Measurements from ENCODE around the gene PCSK6.

The PCSK6 gene

GRCh38 chr15:101504866-101505609, 15.5 kb upstream of the PCSK6 start:
- Histone ChIP-seq H3K4me1 (ENCODE audit: control insufficient read depth in 1 of 2, insufficient read depth in 2 of 2, low read length in 2 of 2) (peaks cover 7 to 22% of the 10 kb centered on the region in 2 donors), H3K36me3 (ENCODE audit: control insufficient read depth in 1 of 2, insufficient read depth in 2 of 2, low read length in 2 of 2) (no peaks in the 10 kb centered on the region), H3K27me3 (ENCODE audit: low read depth, low read length) (no peaks in the 10 kb centered on the region), H3K4me3 (ENCODE audit: low read depth in 1 of 2, low read length in 2 of 2) (no peak overlapping the region), H3K27ac (ENCODE audit: low read length) (no peak overlapping the region), H3K9me3 (ENCODE audit: control insufficient read depth in 1 of 2, low read length in 2 of 2) (no peaks in the 10 kb centered on the region)

GRCh38 chr15:101504373-101504772, 14.9 kb upstream of the PCSK6 start:
- H3K36me3 ChIP-seq (ENCODE audit: control insufficient read depth in 1 of 2, insufficient read depth in 2 of 2, low read length in 2 of 2), result no peaks in the 10 kb centered on the region
- no peaks in the 10 kb centered on the region for H3K27me3 ChIP-seq (ENCODE audit: low read depth, low read length)
- no peaks in the 10 kb centered on the region for H3K9me3 ChIP-seq (ENCODE audit: control insufficient read depth in 1 of 2, low read length in 2 of 2)
- H3K27ac ChIP-seq (ENCODE audit: low read length), result no peak overlapping the region
- H3K4me3 ChIP-seq (ENCODE audit: low read depth in 1 of 2, low read length in 2 of 2), result no peak overlapping the region
- peaks cover 8 to 27% of the 10 kb centered on the region in 2 donors for H3K4me1 ChIP-seq (ENCODE audit: control insufficient read depth in 1 of 2, insufficient read depth in 2 of 2, low read length in 2 of 2)

- H3K4me1 ChIP-seq (ENCODE audit: control insufficient read depth in 1 of 2, insufficient read depth in 2 of 2, low read length in 2 of 2), result peaks cover 8 to 27% of the 10 kb centered on the region in 2 donors
- no peaks in the 10 kb centered on the region for H3K27me3 ChIP-seq (ENCODE audit: low read depth, low read length)
- H3K36me3 ChIP-seq (ENCODE audit: control insufficient read depth in 1 of 2, insufficient read depth in 2 of 2, low read length in 2 of 2), result no peaks in the 10 kb centered on the region
- H3K9me3 ChIP-seq (ENCODE audit: control insufficient read depth in 1 of 2, low read length in 2 of 2), result no peaks in the 10 kb centered on the region
- no peak overlapping the region for H3K4me3 ChIP-seq (ENCODE audit: low read depth in 1 of 2, low read length in 2 of 2)
- no peak overlapping the region for H3K27ac ChIP-seq (ENCODE audit: low read length)
Observed at GRCh38 chr15:101503296-101503599, 13.7 kb upstream of the PCSK6 start.

DNA sequence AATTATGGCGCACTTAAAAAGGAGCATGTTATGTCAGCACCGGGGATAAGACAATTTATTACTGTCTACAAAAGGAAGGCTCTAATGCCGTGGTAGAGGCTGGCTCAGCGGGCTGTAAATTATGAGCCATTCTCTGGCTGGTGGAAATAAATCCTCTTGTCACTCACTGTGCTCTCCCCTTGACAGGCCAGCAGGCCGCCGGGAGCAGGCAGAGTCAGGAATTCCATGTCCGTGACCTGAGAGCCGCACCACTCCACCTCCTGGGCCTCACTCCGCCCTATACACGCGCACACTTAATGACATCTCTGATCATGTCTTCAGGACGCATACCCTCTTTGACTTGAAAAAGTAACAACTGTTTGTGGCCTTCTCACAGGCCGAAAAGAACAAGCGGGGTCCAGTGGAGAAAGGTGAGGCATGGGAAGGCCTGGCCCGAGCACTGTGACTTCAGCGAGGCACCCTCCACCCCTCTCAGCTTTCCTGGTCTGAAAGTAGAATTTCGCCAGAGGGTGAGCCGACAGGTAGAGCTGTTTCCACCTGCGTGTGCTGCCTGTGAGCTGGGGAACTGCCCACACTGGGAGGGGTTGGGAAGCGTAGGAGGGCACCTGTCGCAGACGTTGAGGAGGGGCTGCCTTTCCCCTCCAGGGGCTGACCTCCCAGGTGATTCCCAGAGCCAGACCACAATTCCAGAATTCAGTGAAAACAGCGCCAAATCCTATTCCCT, 13.2 kb upstream of the PCSK6 start:
- Histone ChIP-seq H3K4me3 (ENCODE audit: low read depth in 1 of 2, low read length in 2 of 2) (no peak overlapping the region), H3K9me3 (ENCODE audit: control insufficient read depth in 1 of 2, low read length in 2 of 2) (no peaks in the 10 kb centered on the region), H3K27ac (ENCODE audit: low read length) (no peak overlapping the region), H3K27me3 (ENCODE audit: low read depth, low read length) (no peaks in the 10 kb centered on the region), H3K36me3 (ENCODE audit: control insufficient read depth in 1 of 2, insufficient read depth in 2 of 2, low read length in 2 of 2) (no peaks in the 10 kb centered on the region), H3K4me1 (ENCODE audit: control insufficient read depth in 1 of 2, insufficient read depth in 2 of 2, low read length in 2 of 2) (peaks cover 8 to 27% of the 10 kb centered on the region in 2 donors)

GRCh38 chr15:101501703-101502373, 12.3 kb upstream of the PCSK6 start:
- peaks cover 8 to 27% of the 10 kb centered on the region in 2 donors for H3K4me1 ChIP-seq (ENCODE audit: control insufficient read depth in 1 of 2, insufficient read depth in 2 of 2, low read length in 2 of 2)
- peak overlapping the region; percentile 7 to 21 for H3K4me3 ChIP-seq (ENCODE audit: low read depth in 1 of 2, low read length in 2 of 2)
- H3K27me3 ChIP-seq (ENCODE audit: low read depth, low read length), result no peaks in the 10 kb centered on the region
- no peaks in the 10 kb centered on the region for H3K36me3 ChIP-seq (ENCODE audit: control insufficient read depth in 1 of 2, insufficient read depth in 2 of 2, low read length in 2 of 2)
- no peaks in the 10 kb centered on the region for H3K9me3 ChIP-seq (ENCODE audit: control insufficient read depth in 1 of 2, low read length in 2 of 2)
- no peak overlapping the region for H3K27ac ChIP-seq (ENCODE audit: low read length)

- Histone ChIP-seq H3K4me1 (ENCODE audit: control insufficient read depth in 1 of 2, insufficient read depth in 2 of 2, low read length in 2 of 2) (peaks cover 8 to 32% of the 10 kb centered on the region in 2 donors), H3K36me3 (ENCODE audit: control insufficient read depth in 1 of 2, insufficient read depth in 2 of 2, low read length in 2 of 2) (no peaks in the 10 kb centered on the region), H3K27me3 (ENCODE audit: low read depth, low read length) (no peaks in the 10 kb centered on the region), H3K4me3 (ENCODE audit: low read depth in 1 of 2, low read length in 2 of 2) (peak overlapping the region; percentile 7 to 21), H3K27ac (ENCODE audit: low read length) (no peak overlapping the region), H3K9me3 (ENCODE audit: control insufficient read depth in 1 of 2, low read length in 2 of 2) (no peaks in the 10 kb centered on the region)
Observed at GRCh38 chr15:101500865-101501551, 11.5 kb upstream of the PCSK6 start.

DNA sequence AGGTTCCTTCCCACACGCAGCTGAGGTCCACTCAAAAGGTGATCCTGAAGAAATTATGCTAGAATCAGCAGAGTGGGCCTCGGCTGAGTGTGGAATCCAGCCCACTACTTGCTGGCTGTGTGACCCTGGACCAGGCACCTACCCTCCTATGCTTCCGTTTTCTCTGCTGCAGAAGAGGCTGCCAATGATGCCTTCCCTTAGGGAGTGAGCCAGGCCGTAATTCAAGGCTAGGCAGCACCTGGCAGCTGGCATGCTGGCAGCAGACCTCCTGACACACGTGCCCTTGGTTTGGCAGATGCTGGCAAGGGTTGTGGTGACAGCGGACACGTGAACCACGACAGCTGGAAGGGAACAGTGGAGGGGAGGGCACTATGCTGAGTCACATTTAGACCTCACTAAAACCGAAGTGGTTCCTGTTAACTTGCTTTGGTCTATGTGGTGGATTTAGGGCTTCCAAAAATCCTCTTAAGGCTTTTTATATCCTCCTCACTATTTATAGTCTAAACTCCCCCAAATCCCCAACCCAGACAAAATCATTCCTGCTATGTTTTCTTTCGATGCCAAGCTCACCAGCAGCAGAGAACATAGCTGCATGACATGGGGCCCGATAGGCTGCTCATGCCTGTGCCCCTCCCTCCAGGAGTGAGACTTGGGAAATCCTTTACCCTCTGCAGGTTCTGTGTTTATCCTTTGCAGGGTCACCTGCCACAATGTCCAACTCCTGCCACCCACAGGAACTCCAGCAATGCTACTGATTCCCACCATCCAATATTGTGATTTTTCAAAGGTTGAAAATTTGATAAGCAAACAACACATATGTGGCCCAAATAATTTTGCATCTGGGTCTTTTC, 10.6 kb upstream of the PCSK6 start:
- H3K27me3 ChIP-seq (ENCODE audit: low read depth, low read length), result no peaks in the 10 kb centered on the region
- no peaks in the 10 kb centered on the region for H3K9me3 ChIP-seq (ENCODE audit: control insufficient read depth in 1 of 2, low read length in 2 of 2)
- no peak overlapping the region for H3K27ac ChIP-seq (ENCODE audit: low read length)
- H3K4me1 ChIP-seq (ENCODE audit: control insufficient read depth in 1 of 2, insufficient read depth in 2 of 2, low read length in 2 of 2), result peaks cover 8 to 33% of the 10 kb centered on the region in 2 donors
- no peaks in the 10 kb centered on the region for H3K36me3 ChIP-seq (ENCODE audit: control insufficient read depth in 1 of 2, insufficient read depth in 2 of 2, low read length in 2 of 2)
- no peak overlapping the region for H3K4me3 ChIP-seq (ENCODE audit: low read depth in 1 of 2, low read length in 2 of 2)

DNA sequence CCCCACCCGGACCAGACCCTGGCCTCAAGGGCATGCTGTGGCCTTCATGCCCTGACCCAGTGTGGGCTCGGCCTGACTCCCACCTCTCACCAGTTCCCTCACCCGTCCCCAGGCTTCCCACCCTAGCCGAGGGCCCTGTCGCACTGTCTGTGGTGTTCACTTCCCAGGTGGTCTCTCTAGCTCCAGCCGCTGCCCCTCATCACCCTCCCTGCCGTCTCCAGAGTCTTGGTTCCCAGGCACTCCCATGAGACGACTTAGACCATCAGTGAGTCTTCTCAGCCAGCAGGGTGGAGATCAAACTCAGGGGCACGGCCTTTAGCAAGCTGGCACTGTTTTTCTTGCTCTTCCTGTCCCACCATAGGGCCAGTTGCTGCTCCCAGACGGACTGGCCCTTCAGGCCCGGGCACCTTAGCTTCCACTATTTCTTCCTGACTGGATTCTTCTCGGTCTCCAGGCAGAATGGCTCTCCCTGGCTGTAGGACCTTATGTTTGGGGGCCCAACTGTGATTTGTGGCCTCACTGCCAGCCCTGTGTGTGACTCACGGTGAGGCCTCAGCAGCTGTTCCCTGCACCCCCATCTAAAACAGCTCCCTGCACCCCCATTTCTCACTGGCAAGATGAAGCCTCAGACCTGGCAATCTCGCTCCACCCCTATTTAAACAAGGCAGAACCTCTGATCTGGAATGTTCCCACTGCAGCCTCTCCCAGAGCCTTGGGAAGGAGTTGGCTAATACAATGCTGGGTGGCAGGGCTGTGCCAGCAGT, 9.4 kb upstream of the PCSK6 start:
- no peaks in the 10 kb centered on the region for H3K27me3 ChIP-seq (ENCODE audit: low read depth, low read length)
- H3K4me3 ChIP-seq (ENCODE audit: low read depth in 1 of 2, low read length in 2 of 2), result no peak overlapping the region
- H3K27ac ChIP-seq (ENCODE audit: low read length), result no peak overlapping the region
- H3K9me3 ChIP-seq (ENCODE audit: control insufficient read depth in 1 of 2, low read length in 2 of 2), result no peaks in the 10 kb centered on the region
- H3K4me1 ChIP-seq (ENCODE audit: control insufficient read depth in 1 of 2, insufficient read depth in 2 of 2, low read length in 2 of 2), result peaks cover 8 to 33% of the 10 kb centered on the region in 2 donors
- no peaks in the 10 kb centered on the region for H3K36me3 ChIP-seq (ENCODE audit: control insufficient read depth in 1 of 2, insufficient read depth in 2 of 2, low read length in 2 of 2)

DNA sequence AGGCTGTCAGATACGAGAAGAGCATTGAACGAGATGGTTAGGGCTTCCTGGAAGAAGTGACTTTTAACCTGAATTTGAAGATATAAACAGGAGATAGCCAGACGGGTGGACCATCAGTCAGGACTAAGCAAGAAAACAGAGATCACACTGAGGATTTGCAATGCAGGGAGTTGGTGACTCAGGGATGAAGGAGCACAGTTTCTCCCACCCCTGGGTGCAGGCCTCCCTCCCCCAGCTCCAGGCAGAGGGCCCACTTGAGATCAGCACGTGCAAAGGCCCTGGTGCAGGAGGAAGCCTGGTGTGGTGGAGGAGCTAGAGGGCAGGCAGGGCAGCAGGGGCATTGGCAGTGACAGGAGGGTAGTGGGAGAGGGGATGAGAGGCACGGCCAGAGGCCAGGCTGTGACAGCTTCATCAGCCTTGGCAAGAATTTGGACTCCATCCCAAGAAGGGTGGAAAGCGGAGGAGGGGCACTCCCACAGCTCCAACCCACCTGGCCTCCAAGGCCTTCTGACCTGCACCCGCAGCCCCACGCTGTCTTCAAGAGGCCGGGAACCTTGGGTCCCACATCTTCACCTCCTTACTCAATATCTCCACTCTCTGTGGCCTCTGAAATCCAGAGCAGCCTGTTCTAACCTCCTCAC, 8.7 kb upstream of the PCSK6 start:
- Histone ChIP-seq H3K36me3 (ENCODE audit: control insufficient read depth in 1 of 2, insufficient read depth in 2 of 2, low read length in 2 of 2) (no peaks in the 10 kb centered on the region), H3K27ac (ENCODE audit: low read length) (no peak overlapping the region), H3K9me3 (ENCODE audit: control insufficient read depth in 1 of 2, low read length in 2 of 2) (no peaks in the 10 kb centered on the region), H3K4me3 (ENCODE audit: low read depth in 1 of 2, low read length in 2 of 2) (no peak overlapping the region), H3K4me1 (ENCODE audit: control insufficient read depth in 1 of 2, insufficient read depth in 2 of 2, low read length in 2 of 2) (peaks cover 8 to 33% of the 10 kb centered on the region in 2 donors), H3K27me3 (ENCODE audit: low read depth, low read length) (no peaks in the 10 kb centered on the region)

Measured in muscle layer of duodenum (tissue), 2 donors.